ENCODE results near the gene MKNK2.

DNA sequence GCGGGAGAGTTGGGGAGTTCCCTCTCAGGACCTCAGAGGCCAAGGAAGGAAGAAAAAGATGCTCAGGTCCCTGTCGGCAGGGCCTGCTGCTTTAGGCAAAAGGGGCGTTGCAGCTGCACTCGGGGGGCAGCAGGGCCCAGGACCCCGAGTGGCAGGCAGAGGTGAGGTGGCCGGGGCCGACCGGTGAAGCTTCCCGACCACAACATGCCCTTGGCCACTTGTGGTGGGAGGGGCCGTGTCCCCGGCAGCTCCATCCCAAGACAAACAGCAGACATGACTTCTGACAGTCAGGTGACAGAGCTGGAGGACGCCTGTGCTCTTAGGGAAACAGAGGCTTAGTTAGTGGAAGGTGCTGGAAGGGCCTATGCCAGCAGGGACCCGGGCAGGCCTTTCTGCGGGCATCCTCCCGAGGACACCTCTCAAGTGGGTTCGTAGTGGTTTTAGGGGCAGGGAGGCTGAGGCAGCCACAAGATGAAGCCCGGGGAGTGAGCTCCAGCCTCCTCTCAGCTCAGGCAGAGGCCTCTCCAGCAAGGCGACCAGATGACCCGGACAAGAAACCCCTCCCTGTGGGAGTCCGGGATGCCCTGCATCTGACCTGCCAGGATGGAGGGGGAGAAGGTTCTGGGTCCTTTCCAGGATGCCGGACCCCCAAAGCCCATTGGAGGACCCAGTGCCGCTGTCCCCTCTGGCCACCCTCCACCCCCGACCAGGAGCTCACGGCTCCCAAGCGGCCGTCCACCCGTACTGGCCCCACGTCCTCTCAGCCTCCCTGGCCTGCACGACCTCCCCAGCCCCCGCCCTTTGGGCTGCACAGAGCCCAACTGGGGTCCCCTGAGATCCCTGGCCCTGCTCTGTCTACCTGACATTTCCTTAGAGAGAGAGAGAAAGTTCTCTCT, 59.8 kb downstream of the MKNK2 start:
- TF ChIP-seq POLR2AphosphoS5 (IDR thresholded peaks at IDR 0.05) (no peak), POLR2A (IDR thresholded peaks at IDR 0.05; ENCODE audit: low read depth) (no peak)
- TF ChIP-seq, protein P1, sequence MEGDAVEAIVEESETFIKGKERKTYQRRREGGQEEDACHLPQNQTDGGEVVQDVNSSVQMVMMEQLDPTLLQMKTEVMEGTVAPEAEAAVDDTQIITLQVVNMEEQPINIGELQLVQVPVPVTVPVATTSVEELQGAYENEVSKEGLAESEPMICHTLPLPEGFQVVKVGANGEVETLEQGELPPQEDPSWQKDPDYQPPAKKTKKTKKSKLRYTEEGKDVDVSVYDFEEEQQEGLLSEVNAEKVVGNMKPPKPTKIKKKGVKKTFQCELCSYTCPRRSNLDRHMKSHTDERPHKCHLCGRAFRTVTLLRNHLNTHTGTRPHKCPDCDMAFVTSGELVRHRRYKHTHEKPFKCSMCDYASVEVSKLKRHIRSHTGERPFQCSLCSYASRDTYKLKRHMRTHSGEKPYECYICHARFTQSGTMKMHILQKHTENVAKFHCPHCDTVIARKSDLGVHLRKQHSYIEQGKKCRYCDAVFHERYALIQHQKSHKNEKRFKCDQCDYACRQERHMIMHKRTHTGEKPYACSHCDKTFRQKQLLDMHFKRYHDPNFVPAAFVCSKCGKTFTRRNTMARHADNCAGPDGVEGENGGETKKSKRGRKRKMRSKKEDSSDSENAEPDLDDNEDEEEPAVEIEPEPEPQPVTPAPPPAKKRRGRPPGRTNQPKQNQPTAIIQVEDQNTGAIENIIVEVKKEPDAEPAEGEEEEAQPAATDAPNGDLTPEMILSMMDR (IDR thresholded peaks at IDR 0.05): no peak
